Subcutaneous abdominal adipose tissue (tissue), 5 donors: ENCODE measurements around the gene POU2F1.

Source experiments
- H3K27ac ChIP-seq: one replicate; pipeline ENCODE4 v1.7.0; 2013; ENCODE audit warnings: low read depth, mild to moderate bottlenecking, inconsistent platforms, low read length, moderate library complexity
- H3K27me3 ChIP-seq, 5 donors: one replicate each; pipeline ENCODE4 v1.7.0; 2013; ENCODE audit warnings: low read length in 5 of 5, inconsistent platforms in 1 of 5; ENCODE audit not compliant: control insufficient read depth in 5 of 5, insufficient read depth in 4 of 5
- H3K36me3 ChIP-seq, 5 donors: one replicate each; pipeline ENCODE4 v1.7.0; 2013; ENCODE audit warnings: low read length in 5 of 5; ENCODE audit not compliant: control insufficient read depth in 5 of 5, insufficient read depth in 5 of 5
- H3K4me1 ChIP-seq, 5 donors: one replicate each; pipeline ENCODE4 v1.7.0; 2013; ENCODE audit warnings: low read length in 5 of 5, mild to moderate bottlenecking in 3 of 5, moderate library complexity in 1 of 5; ENCODE audit not compliant: control insufficient read depth in 5 of 5, insufficient read depth in 5 of 5
- H3K4me3 ChIP-seq, 5 donors: one replicate each; pipeline ENCODE4 v1.7.0; 2013; ENCODE audit warnings: low read length in 5 of 5, low read depth in 1 of 5
- H3K9ac ChIP-seq, 5 donors: one replicate each; pipeline ENCODE4 v1.7.0; 2013; ENCODE audit warnings: low read length in 5 of 5, mild to moderate bottlenecking in 4 of 5, moderate library complexity in 3 of 5
- H3K9me3 ChIP-seq, 5 donors: one replicate each; pipeline ENCODE4 v1.7.0; 2013; ENCODE audit warnings: low read length in 5 of 5; ENCODE audit not compliant: control insufficient read depth in 5 of 5
- donor health status: healthy.
- donor health status: healthy.
- donor health status: healthy.
- donor health status: healthy.
- donor health status: healthy.

Gene POU2F1

GRCh38 chr1:167367705-167368104 lies 147.0 kb downstream of the POU2F1 start:
- Histone ChIP-seq H3K9me3 (no peaks in the 10 kb centered on the region), H3K27me3 (no peaks in the 10 kb centered on the region), H3K4me3 (no peak overlapping the region), H3K36me3 (peaks cover 7 to 26% (median 16%) of the 10 kb centered on the region in 5 donors), H3K9ac (no peak overlapping the region), H3K27ac (no peak overlapping the region), H3K4me1 (no peaks in the 10 kb centered on the region)

- no peak overlapping the region for H3K4me3 ChIP-seq
- H3K4me1 ChIP-seq: no peaks in the 10 kb centered on the region
- H3K9me3 ChIP-seq: no peaks in the 10 kb centered on the region
- H3K27ac ChIP-seq: no peak overlapping the region
- peaks cover 10 to 30% (median 16%) of the 10 kb centered on the region in 5 donors for H3K36me3 ChIP-seq
- H3K27me3 ChIP-seq: no peaks in the 10 kb centered on the region
- no peak overlapping the region for H3K9ac ChIP-seq
Observed at GRCh38 chr1:167369175-167369574, 148.5 kb downstream of the POU2F1 start.

GRCh38 chr1:167369933-167370332 lies 149.2 kb downstream of the POU2F1 start:
- H3K36me3 ChIP-seq: peaks cover 10 to 30% (median 16%) of the 10 kb centered on the region in 5 donors
- H3K4me1 ChIP-seq: no peaks in the 10 kb centered on the region
- H3K9ac ChIP-seq: no peak overlapping the region

GRCh38 chr1:167371030-167371429 lies 150.3 kb downstream of the POU2F1 start:
- no peak overlapping the region for H3K9ac ChIP-seq

More at GRCh38 chr1:167369933-167370332, 149.2 kb downstream of the POU2F1 start:
- no peaks in the 10 kb centered on the region for H3K27me3 ChIP-seq
- no peak overlapping the region for H3K4me3 ChIP-seq
- H3K27ac ChIP-seq: no peak overlapping the region
- no peaks in the 10 kb centered on the region for H3K9me3 ChIP-seq

DNA sequence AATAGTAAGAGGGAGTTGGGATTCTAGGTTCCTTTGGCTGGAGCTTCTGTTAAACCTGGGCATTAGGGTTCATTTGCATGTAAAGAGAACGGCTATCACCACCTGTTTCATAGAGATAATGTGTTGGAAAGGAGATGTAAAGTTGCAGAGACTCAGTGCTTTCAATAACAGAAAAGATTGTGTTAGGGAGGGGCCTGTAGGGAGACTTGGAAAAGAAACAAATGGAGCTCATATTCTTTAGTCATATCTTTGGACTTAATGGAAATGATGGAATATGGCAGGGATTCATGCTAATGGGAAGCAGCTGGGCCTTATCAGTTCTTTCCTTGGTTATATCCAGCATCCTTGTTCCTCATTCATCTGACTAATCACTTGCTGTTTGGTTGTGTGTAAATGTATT lies 152.7 kb downstream of the POU2F1 start:
- H3K27me3 ChIP-seq: no peaks in the 10 kb centered on the region
- no peaks in the 10 kb centered on the region for H3K9me3 ChIP-seq
- H3K27ac ChIP-seq: no peak overlapping the region
- peaks cover 13 to 32% (median 15%) of the 10 kb centered on the region in 5 donors for H3K36me3 ChIP-seq
- no peak overlapping the region for H3K9ac ChIP-seq
- H3K4me3 ChIP-seq: no peak overlapping the region
- no peaks in the 10 kb centered on the region for H3K4me1 ChIP-seq

More at GRCh38 chr1:167371030-167371429, 150.3 kb downstream of the POU2F1 start:
- Histone ChIP-seq H3K9me3 (no peaks in the 10 kb centered on the region), H3K27me3 (no peaks in the 10 kb centered on the region), H3K27ac (no peak overlapping the region), H3K4me3 (no peak overlapping the region), H3K36me3 (peaks cover 10 to 26% (median 13%) of the 10 kb centered on the region in 5 donors), H3K4me1 (no peaks in the 10 kb centered on the region)

DNA sequence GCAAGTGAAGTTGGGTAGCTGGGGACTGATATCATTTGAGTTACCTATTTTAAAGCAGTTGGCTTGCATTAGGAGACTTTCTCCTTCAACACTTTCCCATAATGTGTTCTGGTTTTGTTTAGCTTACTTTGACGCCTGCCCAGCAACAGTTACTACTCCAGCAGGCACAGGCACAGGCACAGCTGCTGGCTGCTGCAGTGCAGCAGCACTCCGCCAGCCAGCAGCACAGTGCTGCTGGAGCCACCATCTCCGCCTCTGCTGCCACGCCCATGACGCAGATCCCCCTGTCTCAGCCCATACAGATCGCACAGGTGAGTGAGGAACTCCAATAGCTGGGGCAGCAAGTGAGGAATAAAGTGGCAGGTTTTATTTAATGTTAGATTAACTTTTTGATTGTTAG lies 153.3 kb downstream of the POU2F1 start:
- Histone ChIP-seq H3K27me3 (no peaks in the 10 kb centered on the region), H3K9ac (no peak overlapping the region), H3K9me3 (no peaks in the 10 kb centered on the region), H3K4me3 (no peak overlapping the region), H3K36me3 (peaks cover 13 to 32% (median 15%) of the 10 kb centered on the region in 5 donors), H3K4me1 (no peaks in the 10 kb centered on the region), H3K27ac (no peak overlapping the region)

GRCh38 chr1:167375949-167376348 lies 155.3 kb downstream of the POU2F1 start:
- Histone ChIP-seq H3K4me3 (no peak overlapping the region), H3K36me3 (peaks cover 13 to 38% (median 15%) of the 10 kb centered on the region in 5 donors), H3K9me3 (no peaks in the 10 kb centered on the region), H3K9ac (no peak overlapping the region), H3K4me1 (no peaks in the 10 kb centered on the region), H3K27ac (no peak overlapping the region), H3K27me3 (no peaks in the 10 kb centered on the region)

DNA sequence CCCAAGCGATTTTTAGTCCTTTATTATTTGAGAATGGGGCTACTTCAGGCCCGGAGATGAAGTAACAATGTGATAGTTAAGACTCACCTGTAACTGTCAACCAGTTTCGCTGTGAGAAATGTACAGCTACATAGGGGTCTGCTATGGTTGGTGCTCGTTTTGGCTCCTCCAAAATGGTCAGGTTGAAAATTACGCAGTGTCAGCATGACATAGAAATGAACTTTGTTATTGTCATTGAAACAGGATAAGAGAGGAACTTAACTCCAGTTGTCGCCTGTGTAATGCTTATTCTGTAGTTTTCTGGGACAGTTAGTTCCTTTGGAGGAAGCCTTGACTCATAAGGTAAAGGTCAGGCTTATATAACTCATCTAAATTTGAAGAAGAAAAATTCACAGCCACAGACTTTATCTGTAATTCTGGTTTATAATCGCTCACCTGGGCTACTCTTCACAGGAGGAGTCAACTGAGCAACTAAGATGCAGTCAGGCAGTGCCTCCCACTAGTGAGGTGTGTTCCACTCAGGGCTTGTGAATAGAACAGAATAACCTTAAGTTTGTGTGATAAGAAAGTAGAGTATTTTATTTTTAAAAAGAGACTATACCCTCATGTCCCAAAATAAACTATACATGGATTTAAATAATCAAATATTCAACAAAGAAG lies 166.7 kb downstream of the POU2F1 start:
- H3K36me3 ChIP-seq: peaks cover 19 to 27% (median 25%) of the 10 kb centered on the region in 5 donors
- no peak overlapping the region for H3K27ac ChIP-seq
- peaks cover 0 to 3% (median 0%) of the 10 kb centered on the region in 5 donors for H3K4me1 ChIP-seq
- H3K9me3 ChIP-seq: no peaks in the 10 kb centered on the region
- no peaks in the 10 kb centered on the region for H3K27me3 ChIP-seq
- H3K9ac ChIP-seq: no peak overlapping the region
- no peak overlapping the region for H3K4me3 ChIP-seq

GRCh38 chr1:167388976-167389375 lies 168.3 kb downstream of the POU2F1 start:
- no peak overlapping the region for H3K9ac ChIP-seq
- peaks cover 19 to 27% (median 22%) of the 10 kb centered on the region in 5 donors for H3K36me3 ChIP-seq
- H3K27me3 ChIP-seq: no peaks in the 10 kb centered on the region
- no peaks in the 10 kb centered on the region for H3K9me3 ChIP-seq
- H3K4me3 ChIP-seq: no peak overlapping the region
- no peak overlapping the region for H3K27ac ChIP-seq
- H3K4me1 ChIP-seq: peaks cover 0 to 8% (median 0%) of the 10 kb centered on the region in 5 donors

GRCh38 chr1:167392200-167392696 lies 171.6 kb downstream of the POU2F1 start:
- Histone ChIP-seq H3K4me1 (peaks cover 0 to 8% (median 0%) of the 10 kb centered on the region in 5 donors), H3K27ac (no peak overlapping the region), H3K36me3 (peaks cover 8 to 25% (median 13%) of the 10 kb centered on the region in 5 donors), H3K9me3 (no peaks in the 10 kb centered on the region), H3K27me3 (no peaks in the 10 kb centered on the region), H3K9ac (no peak overlapping the region), H3K4me3 (no peak overlapping the region)
